LNCaP clone FGC (cell line): ENCODE data around the gene SLC30A3.

Experiments
- DNase-seq: peaks from one replicate; pipeline ENCODE4 v3.0.0-alpha.2; 2011; ENCODE audit warnings: low read depth
- H3K4me3 ChIP-seq: 2 replicates; pipeline ENCODE4 v1.5.1; 2011; ENCODE audit warnings: mild to moderate bottlenecking, low read depth, low read length, control low read depth
- TF ChIP-seq, protein P1 (sequence below): IDR thresholded peaks from 2 replicates; pipeline ENCODE4 v1.5.1; 2012; ENCODE audit warnings: mild to moderate bottlenecking; ENCODE audit not compliant: control insufficient read depth, insufficient read depth; ENCODE audit errors: extremely low read depth

The SLC30A3 gene

DNA sequence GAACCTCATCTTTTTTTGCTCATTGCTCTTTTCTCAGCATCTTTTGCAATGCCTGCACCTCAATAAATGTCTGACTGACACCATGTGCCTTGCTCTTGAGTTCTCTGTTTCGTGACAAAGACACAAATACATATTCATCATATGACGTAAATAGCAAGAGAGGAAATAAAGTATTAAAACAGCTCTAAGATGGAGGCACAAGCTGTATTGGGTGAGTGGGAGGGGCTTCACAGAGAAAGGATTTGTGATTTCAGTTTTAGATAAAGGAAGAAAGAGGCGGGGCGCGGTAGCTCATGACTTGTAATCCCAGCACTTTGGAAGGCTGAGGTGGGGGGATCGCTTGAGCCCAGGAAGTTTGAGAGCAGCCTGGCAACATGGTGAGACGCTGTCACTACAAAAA lies 42.8 kb downstream of the SLC30A3 start:
- TF ChIP-seq, protein P1, sequence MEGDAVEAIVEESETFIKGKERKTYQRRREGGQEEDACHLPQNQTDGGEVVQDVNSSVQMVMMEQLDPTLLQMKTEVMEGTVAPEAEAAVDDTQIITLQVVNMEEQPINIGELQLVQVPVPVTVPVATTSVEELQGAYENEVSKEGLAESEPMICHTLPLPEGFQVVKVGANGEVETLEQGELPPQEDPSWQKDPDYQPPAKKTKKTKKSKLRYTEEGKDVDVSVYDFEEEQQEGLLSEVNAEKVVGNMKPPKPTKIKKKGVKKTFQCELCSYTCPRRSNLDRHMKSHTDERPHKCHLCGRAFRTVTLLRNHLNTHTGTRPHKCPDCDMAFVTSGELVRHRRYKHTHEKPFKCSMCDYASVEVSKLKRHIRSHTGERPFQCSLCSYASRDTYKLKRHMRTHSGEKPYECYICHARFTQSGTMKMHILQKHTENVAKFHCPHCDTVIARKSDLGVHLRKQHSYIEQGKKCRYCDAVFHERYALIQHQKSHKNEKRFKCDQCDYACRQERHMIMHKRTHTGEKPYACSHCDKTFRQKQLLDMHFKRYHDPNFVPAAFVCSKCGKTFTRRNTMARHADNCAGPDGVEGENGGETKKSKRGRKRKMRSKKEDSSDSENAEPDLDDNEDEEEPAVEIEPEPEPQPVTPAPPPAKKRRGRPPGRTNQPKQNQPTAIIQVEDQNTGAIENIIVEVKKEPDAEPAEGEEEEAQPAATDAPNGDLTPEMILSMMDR = no peak
- no peak overlapping the region for H3K4me3 ChIP-seq
- DNase-seq = no peak

DNA sequence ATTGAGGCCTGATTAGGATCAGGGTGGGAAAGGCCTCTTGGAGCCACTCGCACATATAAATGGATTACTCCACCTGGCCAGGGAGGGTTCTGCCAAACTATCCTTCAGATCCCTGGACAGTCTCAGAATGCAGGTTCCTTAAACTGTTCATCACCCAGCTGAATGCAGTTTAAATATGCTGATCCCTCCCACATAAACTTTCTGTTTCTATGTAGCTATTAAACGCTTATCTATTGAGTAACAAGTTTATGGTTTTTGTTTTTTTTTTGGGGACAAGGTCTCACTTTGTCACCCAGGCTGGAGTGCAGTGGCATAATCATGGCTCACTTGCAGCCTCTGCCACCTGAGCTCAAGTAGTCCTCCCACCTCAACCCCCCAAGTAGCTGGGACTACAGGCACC lies 43.8 kb downstream of the SLC30A3 start:
- H3K4me3 ChIP-seq = no peak overlapping the region
- TF ChIP-seq, protein P1 = no peak

DNA sequence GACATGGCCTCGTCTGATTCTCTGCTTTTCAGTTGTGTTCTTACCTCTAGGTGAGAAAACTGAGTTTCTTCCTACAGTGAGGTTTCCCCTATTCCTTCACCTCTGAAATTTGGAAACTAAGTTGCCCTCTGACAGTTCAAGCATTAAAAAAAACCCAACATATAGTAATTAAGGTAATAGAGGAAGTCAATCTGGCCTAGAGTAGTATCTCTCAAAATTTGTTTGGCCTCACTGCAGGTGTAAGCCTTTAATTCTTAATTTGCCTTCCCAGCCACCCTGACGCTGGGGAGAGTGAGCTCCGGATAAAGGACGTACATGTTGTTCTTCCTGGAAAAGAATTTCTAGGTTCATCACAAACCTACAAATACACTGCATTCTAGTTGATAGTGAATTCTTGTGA lies 44.2 kb downstream of the SLC30A3 start:
- DNase-seq = no peak
- TF ChIP-seq, protein P1 = no peak
- H3K4me3 ChIP-seq = no peak overlapping the region

More for the DNA sequence above, 43.8 kb downstream of the SLC30A3 start:
- no peak for DNase-seq

DNA sequence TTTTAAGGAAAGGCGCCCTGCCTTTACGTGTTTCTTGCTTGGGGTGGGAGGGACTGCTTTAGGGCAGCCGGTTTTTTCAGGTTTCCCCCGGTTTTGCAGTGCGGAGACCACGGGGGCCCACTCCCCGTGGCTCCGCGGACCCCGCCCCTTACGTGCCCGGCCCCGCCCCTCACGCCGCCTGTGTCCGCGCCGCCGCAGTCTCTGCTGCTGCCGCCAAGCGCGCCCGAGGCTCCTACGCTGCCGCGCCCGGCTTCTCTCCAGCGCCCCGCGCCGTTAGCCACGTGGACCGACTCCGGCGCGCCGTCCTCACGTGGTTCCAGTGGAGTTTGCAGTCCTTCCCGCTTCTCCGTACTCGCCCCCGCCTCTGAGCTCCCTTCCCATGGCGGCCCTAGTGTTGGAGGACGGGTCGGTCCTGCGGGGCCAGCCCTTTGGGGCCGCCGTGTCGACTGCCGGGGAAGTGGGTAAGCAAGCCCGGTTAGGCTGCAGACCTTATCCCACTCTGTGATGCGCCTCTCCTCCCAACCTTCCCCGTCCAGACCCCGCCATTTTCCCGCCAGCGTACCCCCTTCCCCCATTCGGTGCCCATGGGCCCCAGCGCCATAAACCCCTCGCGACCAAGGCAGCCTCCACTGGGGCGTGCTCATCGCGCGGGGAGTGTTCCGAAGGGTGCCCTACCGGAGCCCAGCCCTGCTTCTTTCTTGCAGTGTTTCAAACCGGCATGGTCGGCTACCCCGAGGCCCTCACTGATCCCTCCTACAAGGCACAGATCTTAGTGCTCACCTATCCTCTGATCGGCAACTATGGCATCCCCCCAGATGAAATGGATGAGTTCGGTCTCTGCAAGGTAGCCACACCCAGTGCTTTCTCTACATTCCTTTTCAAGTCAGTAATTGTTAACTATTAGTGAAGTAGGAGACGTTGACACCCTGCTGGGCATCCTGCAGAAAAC lies 45.4 kb downstream of the SLC30A3 start, which contains the start of gene CAD:
TSS of gene CAD (plus strand) at position 197 of the 949 bp plus-strand sequence. CDS start at position 380, 183 bp downstream.
- DNase-seq = peak; percentile 46
- H3K4me3 ChIP-seq = peak within 1 kb of the TSS; percentile 60
- TF ChIP-seq, protein P1 = peak; percentile 28

DNA sequence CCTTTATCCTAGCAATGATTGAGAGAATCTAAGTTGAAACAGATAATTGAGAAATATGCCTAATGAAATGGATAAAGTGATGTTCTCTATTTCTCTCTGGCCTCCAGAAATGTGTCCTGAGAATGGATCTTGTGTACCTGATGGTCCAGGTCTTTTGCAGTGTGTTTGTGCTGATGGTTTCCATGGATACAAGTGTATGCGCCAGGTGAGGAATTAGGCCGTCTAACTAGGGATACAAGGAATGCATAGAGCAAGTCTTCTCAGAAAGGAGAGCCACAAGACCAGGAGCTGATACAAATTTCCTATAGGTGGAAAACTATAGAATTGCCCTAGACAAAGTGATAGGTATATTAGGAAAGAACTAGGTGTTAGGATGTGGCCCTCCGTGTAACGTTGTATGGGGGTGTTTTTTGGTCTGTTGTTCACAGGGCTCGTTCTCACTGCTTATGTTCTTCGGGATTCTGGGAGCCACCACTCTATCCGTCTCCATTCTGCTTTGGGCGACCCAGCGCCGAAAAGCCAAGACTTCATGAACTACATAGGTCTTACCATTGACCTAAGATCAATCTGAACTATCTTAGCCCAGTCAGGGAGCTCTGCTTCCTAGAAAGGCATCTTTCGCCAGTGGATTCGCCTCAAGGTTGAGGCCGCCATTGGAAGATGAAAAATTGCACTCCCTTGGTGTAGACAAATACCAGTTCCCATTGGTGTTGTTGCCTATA lies 46.3 kb downstream of the SLC30A3 start:
- TF ChIP-seq, protein P1 = no peak
- H3K4me3 ChIP-seq = peak overlapping the region; percentile 60
- DNase-seq = no peak

DNA sequence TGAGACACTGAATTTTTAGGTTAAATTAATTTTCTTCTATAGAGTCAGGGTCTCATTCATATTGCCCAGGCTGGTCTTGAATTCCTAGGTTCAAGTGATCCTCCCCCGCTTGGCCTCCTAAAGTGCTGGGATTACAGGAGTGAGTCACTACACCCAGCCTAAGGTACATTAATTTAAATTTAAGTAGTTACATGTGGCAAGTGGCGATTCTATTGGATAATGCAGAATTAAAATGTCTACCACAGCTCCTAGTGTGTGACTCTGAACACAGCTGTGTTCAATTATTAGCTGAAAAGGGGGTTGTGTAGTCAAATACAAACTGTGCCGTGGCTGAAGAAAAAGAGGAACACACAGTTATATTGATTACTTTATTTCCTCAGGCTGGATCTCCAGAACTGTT lies 47.9 kb downstream of the SLC30A3 start:
- DNase-seq = no peak
- H3K4me3 ChIP-seq = no peak overlapping the region
- TF ChIP-seq, protein P1 = no peak
